ENCODE results near the gene SBNO1.

The SBNO1 gene

DNA sequence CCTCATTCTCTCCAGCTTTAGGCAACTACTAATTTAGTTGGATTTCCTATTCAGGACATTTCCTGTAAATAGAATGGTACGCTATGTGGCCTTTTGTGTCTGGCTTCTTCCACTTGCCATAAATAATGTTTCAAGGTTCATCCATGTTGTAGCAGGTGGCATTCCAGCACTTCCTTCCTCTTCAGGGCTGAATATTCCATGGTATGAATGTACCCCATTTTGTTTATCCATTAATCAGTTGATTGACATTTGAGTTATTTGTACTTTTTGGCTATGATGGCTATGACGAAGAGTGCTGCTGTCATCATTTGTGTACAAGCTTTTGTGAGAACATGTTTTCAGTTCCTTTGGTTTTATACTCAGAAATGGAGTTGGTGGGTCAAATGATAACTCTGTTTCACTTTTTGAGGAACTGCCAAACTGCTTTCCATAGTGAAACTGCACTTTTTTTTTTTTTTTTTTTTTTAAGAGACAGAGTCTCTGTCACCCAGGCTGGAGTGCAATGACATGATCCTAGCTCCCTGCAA lies 86.5 kb downstream of the SBNO1 start:
- in situ Hi-C loops (cut with HindIII; ENCODE audit: low sequenced_read_pairs) = no loop called here

DNA sequence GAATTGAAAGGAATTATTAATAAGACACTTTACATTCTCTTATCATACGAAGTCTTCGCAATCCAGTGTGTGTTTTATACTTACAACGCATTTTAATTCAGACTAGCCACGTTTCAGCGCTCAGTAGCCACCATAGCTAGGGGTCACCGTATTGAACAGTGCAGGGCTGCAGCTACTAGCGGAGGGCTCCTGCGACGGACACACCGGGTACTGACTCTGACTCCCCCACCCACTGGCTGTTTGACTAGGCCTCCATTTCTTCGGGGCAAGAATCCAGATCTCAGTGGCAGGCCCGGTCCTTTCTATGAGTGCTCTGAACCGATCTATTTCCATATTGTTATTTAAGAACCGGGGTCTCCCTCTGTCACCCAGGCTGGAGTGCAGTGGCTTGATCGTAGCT lies 91.5 kb downstream of the SBNO1 start:
- in situ Hi-C loops (cut with HindIII; ENCODE audit: low sequenced_read_pairs) = no loop called here

DNA sequence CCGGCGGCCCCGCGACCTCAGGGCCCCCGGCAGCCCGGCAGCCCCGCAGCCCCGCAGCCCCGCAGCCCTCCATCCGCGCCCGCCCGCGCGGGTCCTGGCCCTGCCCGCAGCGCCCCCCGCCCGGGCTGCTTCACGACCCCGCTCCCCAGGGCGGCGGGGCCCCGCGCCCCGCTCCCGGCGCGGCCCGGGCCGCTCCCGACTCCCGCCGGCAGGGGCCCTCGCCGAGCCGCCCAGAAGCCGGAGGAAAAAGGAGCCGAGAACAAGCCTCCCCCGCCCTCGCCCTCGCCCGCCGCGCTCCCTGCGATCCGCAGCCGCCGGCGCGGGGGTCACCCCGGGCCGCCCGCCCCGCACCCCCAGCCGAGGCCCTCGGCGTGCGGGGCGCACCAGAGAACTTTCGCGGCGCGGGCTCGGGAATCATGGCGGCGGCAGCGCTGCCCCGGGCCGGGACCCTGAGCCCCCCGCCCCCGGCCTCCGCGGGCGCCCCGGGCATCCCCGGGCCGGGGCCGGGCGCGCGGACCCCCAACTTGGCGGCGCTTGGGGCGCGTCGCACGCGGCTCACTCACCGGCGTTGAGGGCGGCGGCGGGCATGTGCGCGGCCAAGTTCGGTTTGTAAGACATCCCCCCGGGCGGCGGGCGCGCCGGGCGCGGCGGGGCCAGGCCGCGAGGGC lies 93.5 kb downstream of the SBNO1 start:
- in situ Hi-C loops (cut with HindIII; ENCODE audit: low sequenced_read_pairs) = no loop called here

DNA sequence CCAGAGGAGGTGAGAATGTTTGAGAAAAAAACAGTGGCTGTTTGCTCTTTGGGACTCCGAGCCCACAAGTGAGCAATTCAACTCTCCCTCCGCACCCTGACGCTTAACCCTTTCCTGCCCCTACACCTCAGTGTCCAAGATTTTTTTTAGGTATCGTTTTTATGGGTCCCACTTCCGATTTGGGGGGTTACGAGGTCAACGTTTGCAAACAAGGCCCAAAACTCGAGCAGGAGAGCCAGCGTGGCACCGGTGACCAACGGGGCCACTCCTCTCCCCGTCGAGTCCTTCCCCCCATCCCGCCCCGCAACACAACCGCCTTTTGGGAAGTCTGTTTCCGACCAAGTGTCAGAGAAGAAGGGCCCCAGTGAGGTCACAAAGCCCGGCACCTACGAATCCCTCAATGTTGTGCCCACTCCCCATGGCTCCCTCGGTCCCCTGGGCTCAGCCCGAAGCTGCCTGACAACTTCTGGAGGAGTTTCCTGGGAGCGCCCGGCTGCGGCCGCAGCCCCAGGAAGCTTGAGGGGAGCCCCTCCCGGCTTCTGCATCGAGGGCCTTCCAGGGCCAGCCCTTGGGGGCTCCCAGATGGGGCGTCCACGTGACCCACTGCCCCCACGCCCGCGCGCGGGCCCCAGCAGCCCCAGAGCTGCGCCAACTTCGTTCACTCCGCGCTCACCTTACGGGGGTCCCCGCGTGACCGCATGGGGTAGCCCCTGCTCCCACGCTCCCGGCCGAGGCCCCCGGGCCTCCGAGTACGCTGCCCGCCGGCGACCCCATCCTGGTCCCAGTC lies 94.2 kb downstream of the SBNO1 start:
- in situ Hi-C loops (cut with HindIII; ENCODE audit: low sequenced_read_pairs) = no loop called here

DNA sequence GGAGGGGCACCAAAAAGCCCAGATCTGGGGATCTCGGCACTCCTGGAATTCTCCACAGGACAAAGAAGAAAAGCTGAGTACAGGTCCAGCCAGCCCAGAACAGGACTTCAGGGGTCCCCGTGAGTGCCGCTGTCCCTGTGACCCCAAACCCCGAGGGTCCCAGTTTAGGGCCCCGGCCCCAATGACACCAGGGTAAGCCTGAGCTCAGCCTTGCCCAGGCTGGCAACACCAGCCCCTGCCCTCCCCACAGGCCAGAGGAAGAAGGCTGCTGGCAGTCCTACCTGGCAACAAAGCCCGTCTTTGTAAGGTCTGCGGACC lies 94.8 kb downstream of the SBNO1 start:
- in situ Hi-C loops (cut with HindIII; ENCODE audit: low sequenced_read_pairs) = no loop called here

DNA sequence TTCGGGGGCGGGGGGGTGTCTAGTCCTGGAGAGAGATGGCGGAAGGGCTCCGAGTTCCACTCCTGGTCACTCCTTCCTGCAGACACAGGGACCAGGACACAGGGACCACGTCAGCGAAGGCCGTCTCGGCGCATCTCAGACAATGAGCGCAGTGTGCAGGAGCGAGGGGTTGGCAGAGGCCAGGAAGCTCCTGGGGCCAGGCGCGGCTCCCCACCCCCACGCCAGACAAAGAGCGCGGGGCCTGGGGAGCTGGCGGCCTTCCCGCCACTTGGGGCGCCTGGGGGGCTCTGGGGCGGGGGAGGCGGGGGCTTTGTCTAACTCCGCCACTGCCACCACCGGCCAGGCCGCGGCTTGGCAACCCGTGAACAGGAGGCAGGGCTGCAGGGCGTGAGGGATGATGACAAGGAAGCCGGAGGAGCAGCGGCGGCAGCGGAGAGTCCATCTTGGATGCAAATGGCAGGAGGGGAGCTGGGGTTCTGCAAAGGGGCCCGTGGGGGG lies 95.2 kb downstream of the SBNO1 start:
- in situ Hi-C loops (cut with HindIII; ENCODE audit: low sequenced_read_pairs) = no loop called here

DNA sequence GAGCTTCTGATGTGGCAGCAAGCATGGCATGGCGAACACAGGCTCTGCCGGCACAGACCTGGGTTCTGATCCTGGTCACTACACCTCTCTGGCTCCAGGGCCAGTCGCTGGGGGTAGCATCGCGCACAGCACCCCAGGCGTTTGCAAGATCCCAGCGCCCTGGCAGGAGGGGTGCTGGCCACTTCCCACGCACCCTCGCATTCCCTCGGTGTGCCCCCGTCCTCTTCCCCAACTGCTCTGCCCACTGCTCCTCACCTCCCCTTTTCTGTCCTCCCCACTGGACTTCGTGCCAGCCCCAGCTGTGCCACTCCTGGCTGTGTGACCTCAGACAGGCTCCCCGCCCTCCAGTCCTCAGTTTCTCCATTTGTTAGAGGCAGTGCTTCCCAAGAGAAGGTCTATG lies 95.8 kb downstream of the SBNO1 start:
- in situ Hi-C loops (cut with HindIII; ENCODE audit: low sequenced_read_pairs) = no loop called here

DNA sequence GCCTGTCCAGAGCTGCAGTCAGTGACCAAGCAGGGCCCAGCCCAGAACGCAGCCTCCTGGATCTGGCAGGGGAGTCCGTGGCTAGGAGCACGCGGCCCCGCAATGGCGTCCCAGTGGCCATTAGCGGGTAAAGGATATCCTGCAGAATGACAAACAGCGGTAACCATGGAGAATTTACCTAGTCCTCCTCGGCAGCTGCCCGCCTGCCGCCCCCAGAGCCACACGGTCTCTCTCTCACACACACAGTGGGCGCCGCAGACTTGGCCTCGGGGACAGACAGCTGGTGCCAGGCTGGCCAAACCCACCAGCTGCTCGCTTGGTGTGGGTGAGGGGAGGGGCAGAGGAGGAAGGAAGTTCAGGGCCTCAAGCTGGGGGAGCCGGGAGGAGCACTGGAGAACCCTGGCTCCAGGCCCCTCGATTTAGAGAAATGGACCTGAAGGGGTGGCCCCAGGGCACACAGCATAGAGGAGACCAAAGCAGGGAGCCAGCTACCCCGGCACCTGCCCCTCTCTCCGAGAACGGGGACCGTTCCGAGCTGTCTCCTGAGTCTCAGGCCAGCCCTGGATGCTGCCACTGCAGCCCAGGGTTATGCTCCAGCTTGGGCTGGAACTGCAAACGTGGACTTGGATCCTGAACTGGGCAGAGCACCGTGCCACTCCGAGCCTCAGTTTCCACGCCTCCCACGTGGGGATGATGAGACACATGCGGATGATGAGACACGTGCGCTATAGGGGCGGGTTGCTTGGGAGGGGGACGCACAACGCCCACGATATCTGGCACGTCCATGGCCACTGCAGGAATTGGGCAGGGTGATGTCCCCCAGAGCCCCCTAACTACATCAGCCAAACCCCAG lies 96.4 kb downstream of the SBNO1 start:
- in situ Hi-C loops (cut with HindIII; ENCODE audit: low sequenced_read_pairs) = no loop called here

DNA sequence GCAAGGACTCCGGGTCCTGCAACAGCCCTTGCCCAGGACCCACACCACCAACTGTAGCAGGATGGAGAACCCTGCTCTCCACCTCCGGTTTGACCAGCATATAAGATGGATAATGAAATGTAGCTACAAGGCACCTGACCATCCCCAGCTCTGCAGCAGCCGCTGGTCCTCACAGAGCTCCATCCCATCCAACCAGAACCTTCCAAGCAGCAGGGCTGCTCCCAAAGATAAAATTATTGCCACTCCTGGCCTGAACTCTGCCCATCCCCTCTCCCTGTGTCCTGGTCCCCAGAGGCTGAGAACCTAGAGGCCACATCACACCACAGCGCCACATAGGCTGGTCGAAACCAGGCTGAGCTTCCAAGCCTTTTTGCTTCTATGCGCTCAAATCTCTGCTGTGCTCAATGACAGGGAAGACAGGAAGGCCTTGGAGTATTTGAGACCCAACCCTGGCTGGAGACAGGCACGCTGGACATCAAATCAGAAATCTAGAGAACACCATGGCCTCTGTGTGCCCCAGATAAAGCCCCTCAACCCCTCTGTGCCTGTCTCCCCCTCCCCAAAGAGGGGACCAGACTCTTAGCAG lies 97.2 kb downstream of the SBNO1 start:
- in situ Hi-C loops (cut with HindIII; ENCODE audit: low sequenced_read_pairs) = no loop called here

DNA sequence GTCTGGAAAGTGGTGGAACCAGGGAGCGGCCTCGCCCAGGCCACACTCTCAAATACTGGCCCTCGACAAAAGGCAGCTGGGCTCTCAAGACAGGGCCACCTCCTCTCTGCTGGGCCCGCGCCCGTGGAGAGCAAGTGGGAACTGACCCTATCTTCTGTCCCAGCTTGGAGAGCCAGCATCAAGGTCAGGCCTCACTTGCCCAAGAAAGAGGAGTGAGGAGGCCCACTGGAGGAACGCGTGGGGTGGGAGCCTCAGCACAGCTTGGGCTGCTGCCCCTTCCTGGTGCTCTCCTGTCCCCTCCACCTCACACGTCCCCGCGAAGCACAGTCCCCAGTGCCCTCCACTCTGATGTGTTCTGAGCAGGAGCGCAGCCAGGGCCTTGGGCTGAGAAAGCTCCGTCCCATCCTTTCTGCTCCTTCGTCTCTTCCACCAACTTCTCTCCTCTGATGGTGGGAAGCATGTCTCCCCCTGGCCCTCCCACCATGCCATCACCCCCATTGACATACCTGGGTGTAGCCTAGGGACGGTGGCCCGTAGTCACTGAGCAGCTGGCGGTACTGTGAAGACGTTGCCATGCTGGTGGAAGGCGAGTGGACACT lies 97.9 kb downstream of the SBNO1 start:
- in situ Hi-C loops (cut with HindIII; ENCODE audit: low sequenced_read_pairs) = no loop called here

DNA sequence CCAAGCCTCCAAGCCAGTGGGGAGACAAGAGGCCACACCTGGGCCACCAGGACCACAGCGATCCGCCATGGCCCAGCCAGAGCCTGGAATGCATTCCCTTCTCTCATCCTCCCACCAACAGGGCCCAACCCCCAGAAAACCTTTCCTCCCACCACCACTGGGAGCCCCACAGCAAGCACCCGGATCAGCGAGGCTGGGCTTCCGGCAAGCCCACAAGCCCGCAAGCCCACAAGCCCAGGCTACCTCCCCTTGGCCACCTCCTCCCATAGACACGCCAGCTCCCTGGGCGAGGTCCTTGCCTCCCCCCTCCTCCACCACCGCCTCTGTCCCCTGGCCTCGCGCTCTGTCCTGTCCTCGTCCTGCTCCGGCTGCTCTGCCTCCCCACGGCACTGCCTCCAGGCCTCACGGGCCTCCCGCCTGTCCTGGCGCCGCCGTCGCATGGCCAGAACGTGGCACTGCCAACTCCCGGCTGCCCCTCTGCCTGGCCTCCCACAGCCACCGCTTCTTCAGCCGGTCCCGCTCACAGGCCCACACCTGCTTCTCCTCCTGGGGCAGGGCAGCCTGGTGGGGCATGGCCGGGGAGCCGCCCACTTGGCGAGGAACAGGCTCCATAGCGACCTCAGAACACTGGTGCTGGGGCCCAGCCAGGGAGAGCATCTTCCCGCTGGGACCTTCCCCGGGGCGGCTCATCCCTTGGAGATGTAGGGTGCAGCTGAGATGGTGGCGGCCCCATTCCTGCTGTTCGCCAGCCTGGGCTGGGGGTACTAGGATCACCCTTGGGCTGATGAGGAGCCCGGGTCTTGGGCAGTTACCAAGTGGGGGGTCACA lies 98.6 kb downstream of the SBNO1 start:
- in situ Hi-C loops (cut with HindIII; ENCODE audit: low sequenced_read_pairs) = no loop called here

DNA sequence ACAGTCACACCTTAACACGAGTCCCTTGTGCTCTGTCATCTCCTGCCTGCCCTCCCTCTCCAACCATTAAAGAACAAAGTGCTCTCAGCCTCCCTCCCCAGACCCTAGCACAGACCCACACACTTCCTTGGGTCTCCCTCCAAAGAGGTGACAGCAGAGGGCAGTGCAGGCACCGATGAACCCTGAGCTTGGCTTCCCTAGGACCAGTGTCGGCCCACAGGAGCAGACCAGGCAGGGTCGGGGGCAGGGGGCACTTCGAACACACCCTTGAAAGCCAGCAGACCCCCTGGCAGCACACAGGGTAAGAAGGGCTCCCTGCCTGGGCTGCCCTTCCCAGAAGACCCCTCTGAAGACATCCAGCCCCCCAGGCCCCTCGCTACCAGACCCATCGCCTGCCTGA lies 100.0 kb downstream of the SBNO1 start:
- in situ Hi-C loops (cut with HindIII; ENCODE audit: low sequenced_read_pairs) = no loop called here

DNA sequence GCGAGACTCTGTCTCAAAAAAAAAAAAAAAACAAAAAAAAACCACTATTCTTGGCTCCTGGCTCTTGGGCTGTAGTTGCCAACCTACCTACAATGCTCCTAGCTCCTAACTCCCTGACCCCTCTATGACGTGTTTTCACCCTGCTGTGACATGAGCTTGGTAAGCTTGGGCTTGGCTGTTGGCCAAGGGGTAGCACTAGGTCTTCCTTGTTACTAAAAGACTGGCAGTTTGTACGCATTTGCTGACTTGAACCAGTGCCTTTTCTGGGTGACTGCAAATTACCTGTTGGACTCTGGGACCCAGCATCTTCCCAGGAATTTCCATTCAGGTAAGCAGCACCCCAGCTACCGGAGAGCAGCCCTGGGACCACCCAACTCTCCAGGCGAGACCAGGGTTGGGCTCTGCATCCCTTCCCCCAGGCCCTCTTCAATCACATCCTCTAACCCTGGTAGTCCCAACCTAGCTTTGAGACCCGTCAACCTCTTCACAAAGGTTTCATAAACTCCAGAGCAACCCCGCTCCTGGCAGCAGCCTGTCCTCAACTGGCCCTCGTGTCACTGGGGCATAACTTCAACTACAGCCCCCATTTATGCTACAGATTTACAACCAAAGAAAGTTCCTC lies 101.3 kb downstream of the SBNO1 start:
- in situ Hi-C loops (cut with HindIII; ENCODE audit: low sequenced_read_pairs) = no loop called here

DNA sequence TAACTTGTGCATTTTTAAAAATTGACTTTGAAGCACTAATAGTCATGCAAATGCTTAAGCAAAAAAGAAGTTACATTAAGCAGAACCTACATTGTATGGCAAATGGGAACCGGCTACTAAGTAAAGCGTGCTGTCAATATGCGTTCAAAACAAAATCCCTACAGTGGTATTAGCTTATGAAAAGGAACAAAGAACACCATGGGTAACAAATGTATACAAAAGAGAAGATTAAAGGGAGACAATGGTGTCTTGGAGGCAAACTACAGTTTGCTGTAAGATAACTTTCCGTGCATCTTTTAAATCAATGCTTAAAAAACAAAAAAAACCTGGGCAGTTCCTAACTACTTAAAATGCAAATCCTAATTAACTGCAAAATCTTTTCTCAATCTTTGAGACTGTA lies 103.5 kb downstream of the SBNO1 start:
- in situ Hi-C loops (cut with HindIII; ENCODE audit: low sequenced_read_pairs) = no loop called here

DNA sequence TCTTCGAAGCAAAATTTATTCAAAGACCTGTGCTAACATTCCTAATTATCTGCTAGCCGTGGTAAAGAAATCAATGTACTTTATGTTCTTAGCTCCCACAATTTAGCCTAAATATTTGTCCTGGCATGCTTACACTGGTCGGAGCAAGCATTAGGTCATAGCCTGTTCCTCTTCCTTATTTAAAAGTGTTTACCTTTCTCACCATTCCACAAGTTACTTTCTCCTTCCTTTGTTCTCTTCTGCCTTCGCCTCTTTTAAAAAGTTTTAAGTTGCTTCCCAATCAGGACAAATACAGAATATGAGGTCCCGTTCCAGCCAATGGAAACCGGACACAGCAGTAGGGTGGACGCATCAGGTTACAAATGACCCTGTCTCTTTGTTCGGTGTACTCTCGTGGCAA lies 104.6 kb downstream of the SBNO1 start:
- in situ Hi-C loops (cut with HindIII; ENCODE audit: low sequenced_read_pairs) = no loop called here

DNA sequence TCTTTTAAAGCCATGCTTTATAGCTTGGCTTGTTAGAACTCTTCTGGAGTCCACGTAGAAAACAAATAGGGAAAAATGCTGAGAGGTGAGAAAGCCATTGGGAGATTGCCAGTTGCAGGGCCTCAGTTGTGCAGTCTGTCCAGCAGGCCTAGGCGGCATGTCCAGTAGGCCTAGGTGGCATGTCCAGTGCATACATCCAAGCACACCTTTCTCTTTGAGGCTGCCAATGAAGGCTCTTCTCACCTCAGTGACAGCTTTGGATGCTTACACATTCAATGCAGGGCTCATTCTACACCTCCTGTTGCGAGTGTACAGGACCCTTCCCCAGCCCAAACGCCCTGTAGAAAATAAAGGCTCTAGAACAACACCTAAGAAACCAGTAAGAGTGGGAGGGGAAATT lies 106.1 kb downstream of the SBNO1 start:
- in situ Hi-C loops (cut with HindIII; ENCODE audit: low sequenced_read_pairs) = no loop called here

DNA sequence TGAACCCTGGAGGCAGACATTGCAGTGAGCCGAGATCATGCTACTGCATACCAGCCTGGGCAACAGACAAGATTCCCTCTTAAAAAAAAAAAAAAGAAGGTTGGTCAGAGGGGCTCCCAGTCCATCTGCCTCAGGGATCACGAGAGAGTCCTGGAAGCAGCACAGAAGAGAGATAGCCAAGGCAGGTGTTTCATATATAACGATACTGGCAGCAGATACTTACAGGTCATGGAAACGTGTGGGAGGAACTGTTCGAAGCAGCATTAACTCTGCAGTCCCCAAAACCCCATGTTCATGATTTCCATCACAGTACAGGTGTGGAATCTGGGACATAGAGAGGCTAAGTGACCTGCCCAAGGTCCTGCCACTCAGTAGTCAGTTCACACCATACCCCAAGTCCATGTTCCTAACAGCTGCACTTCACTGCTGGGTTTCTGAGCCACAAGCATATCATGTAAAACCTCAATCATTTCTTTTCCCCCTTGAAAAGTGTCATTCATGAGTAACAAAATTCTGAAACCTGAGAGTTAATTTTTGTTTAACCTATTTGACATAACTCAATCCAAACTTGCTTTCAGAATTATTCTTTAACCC lies 109.7 kb downstream of the SBNO1 start:
- in situ Hi-C loops (cut with HindIII; ENCODE audit: low sequenced_read_pairs) = no loop called here

DNA sequence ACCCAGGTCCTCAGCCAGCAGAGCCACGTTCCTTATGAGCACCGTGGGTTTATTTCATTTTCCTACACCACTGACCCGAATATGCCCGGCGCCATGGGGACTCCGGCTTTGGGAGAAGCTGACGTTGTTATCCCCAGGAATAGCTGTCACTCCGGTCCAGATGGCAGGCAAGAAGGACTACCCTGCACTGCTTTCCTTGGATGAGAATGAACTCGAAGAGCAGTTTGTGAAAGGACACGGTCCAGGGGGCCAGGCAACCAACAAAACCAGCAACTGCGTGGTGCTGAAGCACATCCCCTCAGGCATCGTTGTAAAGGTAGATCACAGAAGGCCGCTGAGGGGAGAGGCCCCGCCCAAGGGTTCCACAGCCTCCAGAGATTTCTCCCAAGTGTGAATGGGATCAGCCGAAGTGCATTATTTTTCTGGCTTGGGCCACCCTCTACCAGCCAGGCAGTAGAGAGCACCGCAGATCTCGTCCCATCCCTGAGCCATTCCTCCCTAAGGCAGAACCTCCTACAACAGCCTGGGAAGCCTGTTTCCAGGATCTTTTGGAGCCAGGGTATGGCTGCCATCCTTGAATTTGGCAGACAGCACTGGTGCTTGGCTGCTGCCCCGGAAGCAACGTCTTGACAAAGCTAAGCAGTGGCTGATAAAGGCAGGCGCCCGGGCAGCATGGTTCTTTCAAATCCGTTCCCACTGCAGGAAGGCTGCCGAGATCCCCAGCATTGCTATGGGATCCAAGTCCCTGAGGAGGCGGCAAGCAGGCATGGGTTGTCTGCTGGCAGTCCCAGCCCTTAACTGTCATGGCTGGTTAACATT lies 110.8 kb downstream of the SBNO1 start:
- in situ Hi-C loops (cut with HindIII; ENCODE audit: low sequenced_read_pairs) = no loop called here
